Measurements from ENCODE around the gene ANKRD50.

- TF ChIP-seq USF1 (IDR thresholded peaks at IDR 0.05) (no peak), YY1 (IDR thresholded peaks at IDR 0.05; ENCODE audit: low read depth) (no peak), ZBTB7A (IDR thresholded peaks at IDR 0.05; ENCODE audit: low read depth) (no peak), FOXM1 (IDR thresholded peaks at IDR 0.05; ENCODE audit: borderline replicate concordance, low read depth) (no peak), EP300 (IDR thresholded peaks at IDR 0.05; ENCODE audit: borderline replicate concordance) (no peak), EGR1 (IDR thresholded peaks at IDR 0.05) (no peak), REST (IDR thresholded peaks at IDR 0.05; ENCODE audit: low read depth) (no peak), TAF1 (IDR thresholded peaks at IDR 0.05; ENCODE audit: low read depth) (no peak), MAX (IDR thresholded peaks at IDR 0.05) (no peak)
Observed at GRCh38 chr4:124633285-124633941, 79.1 kb downstream of the ANKRD50 start.

Data from Ishikawa (cell line).